CD4-positive, alpha-beta T cell (primary cell): ENCODE results near the gene CHGA. TPM values are rescaled to one million over a fixed set of nuclear protein-coding genes. Genes with fewer than 3 reads are reported as not detected.

ENCODE experiments used
- ATAC-seq: fragments of 200-7000 bp; cut with Tn5 transposase; one replicate; pipeline ENCODE4 v1.10.0; 2022; ENCODE audit warnings: mild to moderate bottlenecking; ENCODE audit not compliant: poor library complexity
- CTCF ChIA-PET: fragments of 350-600 bp; sonication (Branson Sonifier 250); formaldehyde crosslinking; loops from one replicate; lab custom pipeline; 2021; ENCODE audit warnings: antibody characterized with exemption, inconsistent platforms; lab: Charles Lee
- POLR2A ChIA-PET: fragments of 350-600 bp; sonication (Branson Sonifier 250); formaldehyde crosslinking; loops from one replicate; lab custom pipeline; 2021; ENCODE audit warnings: antibody characterized with exemption, inconsistent platforms; lab: Charles Lee
- DNase-seq, 14 experiments: peaks; one replicate each; pipeline ENCODE4 v3.0.0-alpha.2; 2013 to 2020; ENCODE audit warnings: mixed read lengths in 2 of 14
- H3K27ac ChIP-seq, 2 donors: one replicate each; pipeline versions ENCODE4 v1.5.1 to v1.7.0; 2013; ENCODE audit warnings: low read length in 2 of 2, low read depth in 1 of 2, mild to moderate bottlenecking in 1 of 2
- H3K27me3 ChIP-seq, 2 experiments: 1 replicate in 1 of 2; 2 replicates in 1 of 2; pipeline versions ENCODE4 v1.6.1 to v1.7.0; 2013; ENCODE audit warnings: low read length in 2 of 2, control low read depth in 1 of 2, mild to moderate bottlenecking in 1 of 2, moderate library complexity in 1 of 2; ENCODE audit not compliant: insufficient read depth in 2 of 2, control insufficient read depth in 1 of 2
- H3K36me3 ChIP-seq: one replicate; pipeline ENCODE4 v1.6.1; 2013; ENCODE audit warnings: low read length, control low read depth; ENCODE audit not compliant: insufficient read depth
- H3K4me1 ChIP-seq: one replicate; pipeline ENCODE4 v1.6.1; 2013; ENCODE audit warnings: low read length, control low read depth; ENCODE audit not compliant: insufficient read depth
- H3K4me3 ChIP-seq: one replicate; pipeline ENCODE4 v1.5.1; 2013; ENCODE audit warnings: mild to moderate bottlenecking, low read length, moderate library complexity
- H3K9me3 ChIP-seq, 2 experiments: 1 replicate in 1 of 2; 2 replicates in 1 of 2; pipeline versions ENCODE4 v1.6.1 to v1.7.0; 2013; ENCODE audit warnings: low read length in 2 of 2, mild to moderate bottlenecking in 2 of 2, control low read depth in 1 of 2, moderate library complexity in 1 of 2; ENCODE audit not compliant: control insufficient read depth in 1 of 2, insufficient read depth in 1 of 2
- H3K27ac Mint-ChIP-seq: one replicate; pipeline ENCODE4 v1.8.0; 2020; ENCODE audit warnings: mixed read lengths
- H3K27me3 Mint-ChIP-seq: one replicate; pipeline ENCODE4 v1.8.0; 2021; ENCODE audit warnings: mixed read lengths
- H3K36me3 Mint-ChIP-seq: one replicate; pipeline ENCODE4 v1.8.0; 2021; ENCODE audit warnings: low read depth, mixed read lengths
- H3K4me1 Mint-ChIP-seq: one replicate; pipeline ENCODE4 v1.8.0; 2021; ENCODE audit warnings: low read depth, mixed read lengths
- H3K4me3 Mint-ChIP-seq: one replicate; pipeline ENCODE4 v1.8.0; 2020; ENCODE audit warnings: mild to moderate bottlenecking, mixed read lengths
- H3K9me3 Mint-ChIP-seq: one replicate; pipeline ENCODE4 v1.8.0; 2020; ENCODE audit warnings: mixed read lengths
- CTCF ChIP-seq: fragments of 200-600 bp; IDR thresholded peaks from one replicate; pipeline ENCODE4 v1.8.0; 2022; ENCODE audit warnings: antibody characterized with exemption, mild to moderate bottlenecking
- intact Hi-C, 2 experiments: fragments of 100-400 bp; cut with DNase I in 1 of 2; cut with micrococcal nuclease in 1 of 2; formaldehyde crosslinking; loops; one replicate each; pipeline versions ENCODE4 v1.15.1 to v1.9.0; 2023 to 2025; cut with DNase I, micrococcal nuclease
- total RNA-seq, 174 experiments: library from RNA in 2 of 174; stranded (reverse) in 2 of 174; gene quantifications; one replicate each; pipeline ENCODE4 v1.2.3 and lab custom pipeline; 2021 to 2026

The CHGA gene
- total RNA-seq, 2 experiments from 2014 or later: not detected

GRCh38 chr14:92935446-92935845 is 12.5 kb downstream of the CHGA start:
- Histone ChIP-seq H3K27ac (no peak overlapping the region), H3K27me3 (no peaks in the 10 kb centered on the region), H3K36me3 (peaks cover 9% of the 10 kb centered on the region), H3K4me3 (no peak overlapping the region), H3K4me1 (no peaks in the 10 kb centered on the region), H3K9me3 (no peaks in the 10 kb centered on the region)
- no peak for DNase-seq
- no peaks in the 10 kb centered on the region for H3K4me1 Mint-ChIP-seq
- no peak overlapping the region for H3K27ac Mint-ChIP-seq
- ATAC-seq: no peak
- POLR2A ChIA-PET: no interaction called here
- no peak for TF ChIP-seq CTCF
- peaks cover 7% of the 10 kb centered on the region for H3K36me3 Mint-ChIP-seq
- CTCF ChIA-PET: no interaction called here
- no peak overlapping the region for H3K4me3 Mint-ChIP-seq
- H3K9me3 Mint-ChIP-seq: no peaks in the 10 kb centered on the region
- intact Hi-C loops: no loop called here
- no peaks in the 10 kb centered on the region for H3K27me3 Mint-ChIP-seq

GRCh38 chr14:92936085-92936484 is 13.1 kb downstream of the CHGA start:
- peaks cover 13% of the 10 kb centered on the region for H3K36me3 ChIP-seq
- H3K36me3 Mint-ChIP-seq: peaks cover 7% of the 10 kb centered on the region
- ChIA-PET CTCF (no interaction called here), POLR2A (no interaction called here)
- ATAC-seq (no peak), DNase-seq (no peak)
- H3K27ac ChIP-seq: no peak overlapping the region
- no peaks in the 10 kb centered on the region for H3K27me3 ChIP-seq
- no peaks in the 10 kb centered on the region for H3K9me3 ChIP-seq
- no peak for TF ChIP-seq CTCF
- no peaks in the 10 kb centered on the region for H3K4me1 Mint-ChIP-seq
- no peak overlapping the region for H3K4me3 Mint-ChIP-seq
- H3K4me3 ChIP-seq: no peak overlapping the region
- H3K4me1 ChIP-seq: no peaks in the 10 kb centered on the region
- H3K27me3 Mint-ChIP-seq: no peaks in the 10 kb centered on the region
- H3K27ac Mint-ChIP-seq: no peak overlapping the region
- no peaks in the 10 kb centered on the region for H3K9me3 Mint-ChIP-seq
- intact Hi-C loops: no loop called here

- TF ChIP-seq CTCF: no peak
- Histone ChIP-seq H3K4me3 (no peak overlapping the region), H3K4me1 (no peaks in the 10 kb centered on the region), H3K36me3 (peaks cover 19% of the 10 kb centered on the region), H3K9me3 (no peaks in the 10 kb centered on the region), H3K27me3 (no peaks in the 10 kb centered on the region), H3K27ac (no peak overlapping the region)
- ATAC-seq (no peak), DNase-seq (no peak)
- H3K36me3 Mint-ChIP-seq: peaks cover 7% of the 10 kb centered on the region
- intact Hi-C loops: no loop called here
- ChIA-PET POLR2A (no interaction called here), CTCF (no interaction called here)
- no peaks in the 10 kb centered on the region for H3K4me1 Mint-ChIP-seq
- no peak overlapping the region for H3K4me3 Mint-ChIP-seq
- no peaks in the 10 kb centered on the region for H3K27me3 Mint-ChIP-seq
- no peak overlapping the region for H3K27ac Mint-ChIP-seq
- H3K9me3 Mint-ChIP-seq: no peaks in the 10 kb centered on the region
These were observed 14.3 kb downstream of the CHGA start for GRCh38 chr14:92937051-92937937.
